ENCODE measurements around the gene GOLGA5. TPM values are rescaled to one million over a fixed set of nuclear protein-coding genes. Genes with fewer than 3 reads are reported as not detected.

Gene GOLGA5
- total RNA-seq, 1 experiment from 2014 or later = 25.4 TPM

GRCh38 chr14:92801917-92802316, 7.8 kb downstream of the GOLGA5 start:
- no peaks in the 10 kb centered on the region for H3K9me3 Mint-ChIP-seq
- no peak for DNase-seq
- no peak overlapping the region for H3T11ph ChIP-seq (ENCODE audit: low read length)
- H3K23ac ChIP-seq (ENCODE audit: insufficient read length, low read depth, low read length) = no peak overlapping the region
- H3K27ac ChIP-seq (ENCODE audit: insufficient read length, low read depth, low read length) = no peak overlapping the region
- H2BK20ac ChIP-seq (ENCODE audit: low read depth, low read length, poor library complexity, severe bottlenecking) = no peak overlapping the region
- H2BK15ac ChIP-seq (ENCODE audit: low read depth, low read length) = no peak overlapping the region
- no peak overlapping the region for H2AK5ac ChIP-seq (ENCODE audit: insufficient read length, low read length)
- H3K18ac ChIP-seq (ENCODE audit: insufficient read length, low read depth, low read length) = no peak overlapping the region
- no peak overlapping the region for H4K5ac ChIP-seq (ENCODE audit: insufficient read length, low read depth, low read length)
- H3K23me2 ChIP-seq (ENCODE audit: insufficient read length, low read depth, low read length, poor library complexity, severe bottlenecking) = no peaks in the 10 kb centered on the region
- H3K56ac ChIP-seq (ENCODE audit: insufficient read length, low read depth, low read length) = no peak overlapping the region
- no peak overlapping the region for H3K9ac ChIP-seq (ENCODE audit: extremely low read depth, insufficient read length, low read length)
- H3K27me3 Mint-ChIP-seq (ENCODE audit: low read depth) = no peaks in the 10 kb centered on the region; the same call in 1 of the 2 replicates
- no peak overlapping the region for H4K8ac ChIP-seq (replicated peaks; ENCODE audit: insufficient read length, low read depth, low read length)
- H3K4me2 ChIP-seq (ENCODE audit: insufficient read depth, insufficient read length, low read length) = no peak overlapping the region
- H3K27ac Mint-ChIP-seq = no peak overlapping the region
- no peak overlapping the region for H2BK12ac ChIP-seq (ENCODE audit: insufficient read length, low read depth, low read length)
- H3K4me1 Mint-ChIP-seq = peaks cover 0 to 4% of the 10 kb centered on the region in 2 experiments; a peak in 2 of 4 replicates
- H3K4me3 Mint-ChIP-seq = no peak overlapping the region
- H3K79me1 ChIP-seq (ENCODE audit: insufficient read depth, low read depth, low read length, poor library complexity, severe bottlenecking) = no peaks in the 10 kb centered on the region
- H4K91ac ChIP-seq (ENCODE audit: insufficient read length, low read depth, low read length) = no peak overlapping the region
- H3K4me1 ChIP-seq (ENCODE audit: insufficient read depth, low read length) = no peaks in the 10 kb centered on the region
- H3K79me2 ChIP-seq (ENCODE audit: insufficient read depth, low read length) = no peaks in the 10 kb centered on the region
- no peak for TF ChIP-seq CTCF (conservative IDR thresholded peaks at IDR 0.05)
- H3K4ac ChIP-seq (ENCODE audit: low read depth, low read length) = no peak overlapping the region
- no peaks in the 10 kb centered on the region for H4K20me1 ChIP-seq (ENCODE audit: control insufficient read depth, insufficient read depth, insufficient read length)
- H2BK5ac ChIP-seq (ENCODE audit: insufficient read length, low read length) = no peak overlapping the region
- no peaks in the 10 kb centered on the region for H3K9me3 ChIP-seq (ENCODE audit: control insufficient read depth, low read depth, low read length)
- H3K14ac ChIP-seq (ENCODE audit: insufficient read depth, low read length) = no peak overlapping the region
- peaks cover 4 to 33% (median 19%) of the 10 kb centered on the region in 3 experiments; a peak in 6 of 7 replicates for H3K36me3 Mint-ChIP-seq (ENCODE audit: insufficient read depth in 1 of 3, low read depth in 3 of 3)
- no peak overlapping the region for H2AFZ ChIP-seq (ENCODE audit: low read length)
- H2BK120ac ChIP-seq (ENCODE audit: low read depth, low read length, poor library complexity, severe bottlenecking) = no peak overlapping the region
- H3K27me3 ChIP-seq (ENCODE audit: insufficient read depth, low read length) = no peaks in the 10 kb centered on the region

All from H9 (cell line).